ENCODE results near the gene IQCE.
"Not testable (repeated sequence)": the region's sequence is repeated elsewhere in the genome, so short reads cannot be mapped to it uniquely, and the experiment has no call there.

DNA sequence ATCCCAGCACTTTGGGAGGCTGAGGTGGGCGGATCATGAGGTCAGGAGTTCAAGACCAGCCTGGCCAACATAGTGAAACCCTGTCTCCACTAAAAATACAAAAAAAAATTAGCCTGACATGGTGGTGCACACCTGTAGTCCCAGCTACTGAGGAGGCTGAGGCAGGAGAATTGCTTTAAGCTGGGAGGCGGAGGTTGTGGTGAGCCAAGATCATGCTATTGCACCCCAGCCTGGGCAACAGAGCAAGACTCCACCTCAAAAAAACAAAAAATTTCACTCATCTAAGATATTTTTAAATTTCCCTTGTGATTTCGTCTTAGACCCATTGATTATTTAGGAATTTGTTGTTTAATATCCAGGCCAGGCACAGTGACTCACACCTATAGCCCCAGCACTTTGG is 5.2 kb downstream of the IQCE start:
- TF ChIP-seq, protein P1, sequence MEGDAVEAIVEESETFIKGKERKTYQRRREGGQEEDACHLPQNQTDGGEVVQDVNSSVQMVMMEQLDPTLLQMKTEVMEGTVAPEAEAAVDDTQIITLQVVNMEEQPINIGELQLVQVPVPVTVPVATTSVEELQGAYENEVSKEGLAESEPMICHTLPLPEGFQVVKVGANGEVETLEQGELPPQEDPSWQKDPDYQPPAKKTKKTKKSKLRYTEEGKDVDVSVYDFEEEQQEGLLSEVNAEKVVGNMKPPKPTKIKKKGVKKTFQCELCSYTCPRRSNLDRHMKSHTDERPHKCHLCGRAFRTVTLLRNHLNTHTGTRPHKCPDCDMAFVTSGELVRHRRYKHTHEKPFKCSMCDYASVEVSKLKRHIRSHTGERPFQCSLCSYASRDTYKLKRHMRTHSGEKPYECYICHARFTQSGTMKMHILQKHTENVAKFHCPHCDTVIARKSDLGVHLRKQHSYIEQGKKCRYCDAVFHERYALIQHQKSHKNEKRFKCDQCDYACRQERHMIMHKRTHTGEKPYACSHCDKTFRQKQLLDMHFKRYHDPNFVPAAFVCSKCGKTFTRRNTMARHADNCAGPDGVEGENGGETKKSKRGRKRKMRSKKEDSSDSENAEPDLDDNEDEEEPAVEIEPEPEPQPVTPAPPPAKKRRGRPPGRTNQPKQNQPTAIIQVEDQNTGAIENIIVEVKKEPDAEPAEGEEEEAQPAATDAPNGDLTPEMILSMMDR (IDR thresholded peaks at IDR 0.05): not testable (repeated sequence)
- TF ChIP-seq EP300, POLR2A, POLR2AphosphoS5 (IDR thresholded peaks at IDR 0.05): not testable (repeated sequence)

Measured in gastroesophageal sphincter (tissue), 3 donors.